GM20000 (cell line): ENCODE data around the gene GATA1.

Experiments
- DNase-seq: peaks from one replicate; pipeline ENCODE4 v3.0.0; 2012; ENCODE audit warnings: low spot score
- CTCF ChIP-seq: IDR thresholded peaks from 2 replicates; pipeline ENCODE4 v1.5.1; 2012; ENCODE audit warnings: mild to moderate bottlenecking, control low read depth; ENCODE audit errors: extremely low read depth, missing control alignments

GATA1 gene

GRCh38 chrX:48826135-48826875 lies 39.9 kb downstream of the GATA1 start, which contains the start of gene ERAS:
Gene ERAS (plus strand): TSS chrX:48826513. CDS start chrX:48829124, 2,611 bp downstream.
- no peak for TF ChIP-seq CTCF
- DNase-seq = peak; percentile 42

DNA sequence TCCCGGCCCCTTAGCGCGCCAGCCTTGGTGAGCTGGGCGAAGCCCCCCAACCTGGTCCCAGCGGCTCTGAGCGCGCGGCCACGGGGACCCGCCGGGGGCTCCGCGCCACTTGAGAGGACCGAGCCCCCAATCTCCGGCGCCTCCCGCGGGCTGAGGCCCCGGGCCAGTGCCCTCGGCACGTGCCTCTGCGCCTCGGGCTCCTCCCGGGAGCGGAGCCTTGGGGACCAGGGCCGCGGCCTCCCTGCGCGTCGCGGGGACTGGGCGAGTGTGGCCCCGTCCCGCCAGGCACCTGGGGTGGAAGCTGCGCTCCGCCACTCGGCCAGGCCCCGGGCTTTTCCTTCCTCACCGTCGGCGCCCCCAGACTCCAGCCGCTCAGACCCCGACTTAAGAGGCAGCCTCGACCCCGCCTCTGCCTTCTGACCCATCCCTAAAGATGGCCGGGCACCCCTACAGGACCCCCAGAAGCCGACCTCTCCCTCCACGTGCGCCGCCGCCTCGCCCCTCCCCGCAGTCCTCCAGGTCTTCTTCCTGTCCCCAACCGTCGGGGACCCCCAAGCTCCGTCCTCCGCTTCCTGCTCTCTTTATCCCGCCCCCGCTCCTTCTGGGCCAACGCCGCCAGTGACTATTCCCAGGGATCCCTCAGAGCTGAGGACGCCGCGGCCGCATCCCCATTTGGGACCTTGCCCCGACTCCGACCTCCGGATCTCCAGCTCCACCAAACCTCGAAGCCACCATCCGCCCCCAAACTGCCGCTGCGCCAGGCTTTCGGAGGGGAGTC lies 40.7 kb downstream of the GATA1 start:
- TF ChIP-seq CTCF = no peak
- no peak for DNase-seq

DNA sequence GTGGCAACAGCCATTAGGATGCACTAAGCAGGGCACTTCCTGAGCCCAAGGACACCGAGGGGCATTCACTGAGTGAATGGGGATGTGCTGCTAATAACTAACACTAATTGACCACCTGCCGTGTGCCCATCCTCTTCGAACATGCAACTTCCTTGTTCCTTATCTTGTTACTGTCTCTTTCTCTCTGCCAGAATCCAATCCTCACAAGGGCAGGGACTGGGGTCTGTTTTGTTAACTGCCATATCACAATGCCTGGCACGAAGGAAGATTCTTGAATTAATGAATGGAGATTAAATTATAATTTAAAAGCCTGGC lies 41.2 kb downstream of the GATA1 start:
- TF ChIP-seq CTCF = no peak
- no peak for DNase-seq

DNA sequence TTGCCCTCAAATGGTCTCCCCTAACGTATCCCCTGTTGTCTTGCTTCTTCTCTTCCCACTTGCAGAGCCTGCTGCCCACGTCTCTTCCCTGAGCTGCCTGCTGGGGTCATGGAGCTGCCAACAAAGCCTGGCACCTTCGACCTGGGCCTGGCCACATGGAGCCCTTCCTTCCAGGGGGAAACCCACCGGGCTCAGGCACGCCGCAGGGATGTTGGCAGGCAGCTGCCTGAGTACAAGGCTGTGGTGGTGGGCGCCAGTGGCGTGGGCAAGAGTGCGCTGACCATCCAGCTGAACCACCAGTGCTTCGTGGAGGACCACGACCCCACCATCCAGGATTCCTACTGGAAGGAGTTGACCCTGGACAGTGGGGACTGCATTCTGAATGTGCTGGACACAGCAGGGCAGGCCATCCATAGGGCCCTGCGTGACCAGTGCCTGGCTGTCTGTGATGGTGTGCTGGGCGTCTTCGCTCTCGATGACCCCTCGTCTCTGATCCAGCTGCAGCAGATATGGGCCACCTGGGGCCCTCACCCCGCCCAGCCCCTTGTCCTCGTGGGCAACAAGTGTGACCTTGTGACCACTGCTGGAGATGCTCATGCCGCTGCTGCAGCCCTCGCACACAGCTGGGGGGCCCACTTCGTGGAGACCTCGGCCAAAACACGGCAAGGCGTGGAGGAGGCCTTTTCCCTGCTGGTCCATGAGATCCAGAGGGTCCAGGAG lies 42.8 kb downstream of the GATA1 start:
- no peak for DNase-seq
- no peak for TF ChIP-seq CTCF

DNA sequence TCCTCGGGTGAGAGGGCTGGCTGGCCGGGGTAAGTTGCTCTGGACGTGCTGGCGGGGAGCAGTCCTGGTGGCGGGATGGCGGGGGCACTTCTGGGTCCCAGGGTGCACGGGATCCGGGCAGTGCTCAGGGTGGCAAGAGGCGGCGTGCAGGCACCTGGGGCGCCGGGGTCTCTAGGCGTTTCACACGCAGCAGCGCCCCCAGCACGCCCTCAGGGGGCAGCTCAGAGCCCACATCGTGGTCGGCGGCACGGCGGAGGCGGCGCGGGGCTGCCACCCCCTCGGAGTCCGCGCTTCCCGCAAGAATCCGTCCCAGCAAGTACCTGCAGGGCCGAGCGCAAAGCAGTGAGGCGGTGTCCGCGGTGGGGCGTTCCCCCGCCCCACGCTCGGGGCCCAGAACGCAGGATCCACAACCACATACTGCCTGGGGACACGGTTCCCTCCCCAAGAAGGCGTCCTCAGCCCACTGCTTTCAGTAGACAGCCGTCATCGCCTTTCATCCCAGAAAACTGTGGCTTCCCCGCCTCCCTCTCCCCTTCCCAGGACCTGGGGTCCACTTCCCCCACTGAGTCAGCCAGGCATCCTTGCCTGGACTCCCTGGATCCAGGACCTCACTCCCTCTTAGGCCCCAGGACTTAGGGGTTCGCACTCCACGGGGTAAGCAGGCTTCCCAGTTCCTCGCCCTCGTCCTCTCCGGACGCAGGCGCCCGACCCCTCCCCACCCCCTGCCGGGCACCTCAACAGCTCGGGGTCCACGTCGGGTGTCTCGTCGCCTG lies 44.9 kb downstream of the GATA1 start:
- TF ChIP-seq CTCF = no peak
- peak; percentile 10 for DNase-seq

DNA sequence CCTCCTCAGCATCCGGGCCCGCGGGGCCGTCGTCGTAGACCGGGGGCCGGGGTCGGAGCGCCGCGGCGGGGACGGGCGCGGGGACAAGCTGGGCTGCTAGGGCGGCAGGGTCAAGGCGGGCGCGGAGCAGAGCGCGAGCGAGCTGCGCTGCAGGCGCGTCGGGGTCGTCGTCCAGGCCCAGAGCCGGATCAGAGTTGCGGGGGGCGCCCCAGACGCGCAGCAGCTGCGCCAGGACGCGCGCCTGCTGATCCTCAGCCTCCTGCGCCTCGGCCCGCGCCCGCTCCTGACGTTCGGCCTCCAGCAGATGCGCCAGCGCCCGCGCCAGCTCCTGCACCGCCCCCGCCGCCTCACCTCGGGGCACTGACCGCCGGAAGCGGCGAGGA lies 45.5 kb downstream of the GATA1 start:
- TF ChIP-seq CTCF = no peak
- peak; percentile 6 for DNase-seq
